Cardiac muscle cell (in vitro differentiated cells and primary cell): ENCODE results near the gene ST6GALNAC3. TPM values are rescaled to one million over a fixed set of nuclear protein-coding genes. Genes with fewer than 3 reads are reported as not detected.
"Not testable (repeated sequence)": the region's sequence is repeated elsewhere in the genome, so short reads cannot be mapped to it uniquely, and the experiment has no call there.

ENCODE experiments used
- DNase-seq, 2 donors: peaks; one replicate each; pipeline versions ENCODE4 v3.0.0 to v3.0.0-alpha.2; 2010 to 2017; ENCODE audit warnings: low read depth in 1 of 2, low spot score in 1 of 2
- H3K27ac ChIP-seq: fragments of 200-600 bp; sonication (generic); 2 replicates; pipeline ENCODE4 v1.5.1; 2016
- H3K27me3 ChIP-seq: fragments of 200-600 bp; sonication (generic); 2 replicates; pipeline ENCODE4 v1.6.0; 2016; ENCODE audit warnings: control low read depth
- H3K36me3 ChIP-seq: fragments of 200-600 bp; sonication (generic); 2 replicates; pipeline ENCODE4 v1.5.1; 2016; ENCODE audit warnings: control low read depth
- H3K4me1 ChIP-seq: fragments of 200-600 bp; sonication (generic); 2 replicates; pipeline ENCODE4 v1.8.1; 2017; ENCODE audit warnings: low read depth, mild to moderate bottlenecking, mixed run types
- H3K4me3 ChIP-seq: fragments of 200-600 bp; sonication (generic); 2 replicates; pipeline ENCODE4 v1.5.1; 2016; ENCODE audit warnings: mild to moderate bottlenecking
- H3K9me3 ChIP-seq: fragments of 200-600 bp; sonication (generic); 2 replicates; pipeline ENCODE4 v1.5.1; 2017; ENCODE audit warnings: low read depth, mild to moderate bottlenecking, control low read depth
- polyA plus RNA-seq: library from polyadenylated mRNA; unstranded; fragments of >200 nt; fragmentation: Nextera tagmentation; extraction: Ambion mirVana; gene quantifications from 2 replicates; pipeline ENCODE4 v1.2.1, GENCODE V29; 2016
- total RNA-seq: library from RNA; depleted of rRNA; stranded (reverse); fragments of >200 nt; gene quantifications from 2 replicates; pipeline ENCODE4 v1.2.3, GENCODE V29; 2016
- TF ChIP-seq, protein P1 (sequence below): IDR thresholded peaks from 2 replicates; pipeline ENCODE4 v1.5.1; 2012; ENCODE audit warnings: low read depth, mild to moderate bottlenecking, low read length

The ST6GALNAC3 gene
- total and polyA plus RNA-seq, 2 experiments from 2014 or later: 10.4 to 14.8 TPM

DNA sequence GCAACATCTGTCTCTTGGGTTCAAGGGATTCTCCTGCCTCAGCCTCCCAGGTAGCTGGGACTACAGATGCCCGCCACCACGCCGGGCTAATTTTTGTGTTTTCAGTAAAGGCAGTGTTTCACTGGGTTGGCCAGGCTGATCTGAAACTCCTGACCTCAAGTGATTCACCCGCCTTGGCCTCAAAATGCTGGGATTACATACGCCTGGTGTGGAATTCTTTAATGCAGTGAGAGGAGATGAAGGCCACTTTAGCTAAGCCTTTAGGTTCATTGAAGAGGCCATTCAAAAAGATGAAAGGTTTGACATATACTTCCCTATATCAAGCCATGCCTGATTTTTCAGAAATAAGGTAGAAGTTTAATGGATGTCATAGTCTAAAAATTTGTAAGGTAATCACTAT lies 162.7 kb downstream of the ST6GALNAC3 start:
- DNase-seq: no peak
- H3K27me3 ChIP-seq: no peaks in the 10 kb centered on the region
- H3K4me3 ChIP-seq: no peak overlapping the region
- TF ChIP-seq, protein P1, sequence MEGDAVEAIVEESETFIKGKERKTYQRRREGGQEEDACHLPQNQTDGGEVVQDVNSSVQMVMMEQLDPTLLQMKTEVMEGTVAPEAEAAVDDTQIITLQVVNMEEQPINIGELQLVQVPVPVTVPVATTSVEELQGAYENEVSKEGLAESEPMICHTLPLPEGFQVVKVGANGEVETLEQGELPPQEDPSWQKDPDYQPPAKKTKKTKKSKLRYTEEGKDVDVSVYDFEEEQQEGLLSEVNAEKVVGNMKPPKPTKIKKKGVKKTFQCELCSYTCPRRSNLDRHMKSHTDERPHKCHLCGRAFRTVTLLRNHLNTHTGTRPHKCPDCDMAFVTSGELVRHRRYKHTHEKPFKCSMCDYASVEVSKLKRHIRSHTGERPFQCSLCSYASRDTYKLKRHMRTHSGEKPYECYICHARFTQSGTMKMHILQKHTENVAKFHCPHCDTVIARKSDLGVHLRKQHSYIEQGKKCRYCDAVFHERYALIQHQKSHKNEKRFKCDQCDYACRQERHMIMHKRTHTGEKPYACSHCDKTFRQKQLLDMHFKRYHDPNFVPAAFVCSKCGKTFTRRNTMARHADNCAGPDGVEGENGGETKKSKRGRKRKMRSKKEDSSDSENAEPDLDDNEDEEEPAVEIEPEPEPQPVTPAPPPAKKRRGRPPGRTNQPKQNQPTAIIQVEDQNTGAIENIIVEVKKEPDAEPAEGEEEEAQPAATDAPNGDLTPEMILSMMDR: no peak
- no peaks in the 10 kb centered on the region for H3K36me3 ChIP-seq
- no peaks in the 10 kb centered on the region for H3K4me1 ChIP-seq
- no peaks in the 10 kb centered on the region for H3K9me3 ChIP-seq
- H3K27ac ChIP-seq: no peak overlapping the region

DNA sequence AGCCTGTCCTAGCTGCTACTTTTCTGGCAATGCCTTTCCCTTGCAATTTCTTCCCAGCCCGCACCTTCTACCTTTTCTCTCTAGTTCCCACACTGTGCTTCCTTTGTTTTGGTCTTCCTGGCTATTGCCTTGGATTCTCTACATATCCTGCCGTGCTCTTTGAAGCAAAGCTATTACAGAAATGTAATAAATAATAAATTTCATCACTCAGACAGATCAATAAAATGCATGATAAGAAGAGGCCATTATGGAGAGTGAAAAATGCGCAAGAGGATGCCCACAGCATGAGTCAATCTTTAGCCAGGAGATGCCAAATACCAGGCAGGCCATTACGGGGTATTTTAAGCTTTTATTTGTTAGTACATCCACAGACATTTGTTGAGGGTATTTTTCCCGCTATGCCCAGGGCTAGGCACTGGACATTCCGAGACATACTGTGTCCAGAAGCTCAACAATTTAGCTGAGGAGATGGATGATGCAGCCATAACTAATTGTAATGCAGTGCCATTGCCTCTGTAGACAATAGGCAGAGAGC lies 163.6 kb downstream of the ST6GALNAC3 start:
- no peaks in the 10 kb centered on the region for H3K4me1 ChIP-seq
- no peaks in the 10 kb centered on the region for H3K27me3 ChIP-seq
- no peak overlapping the region for H3K4me3 ChIP-seq
- H3K9me3 ChIP-seq: no peaks in the 10 kb centered on the region
- H3K36me3 ChIP-seq: no peaks in the 10 kb centered on the region
- TF ChIP-seq, protein P1: no peak
- no peak for DNase-seq
- H3K27ac ChIP-seq: no peak overlapping the region

DNA sequence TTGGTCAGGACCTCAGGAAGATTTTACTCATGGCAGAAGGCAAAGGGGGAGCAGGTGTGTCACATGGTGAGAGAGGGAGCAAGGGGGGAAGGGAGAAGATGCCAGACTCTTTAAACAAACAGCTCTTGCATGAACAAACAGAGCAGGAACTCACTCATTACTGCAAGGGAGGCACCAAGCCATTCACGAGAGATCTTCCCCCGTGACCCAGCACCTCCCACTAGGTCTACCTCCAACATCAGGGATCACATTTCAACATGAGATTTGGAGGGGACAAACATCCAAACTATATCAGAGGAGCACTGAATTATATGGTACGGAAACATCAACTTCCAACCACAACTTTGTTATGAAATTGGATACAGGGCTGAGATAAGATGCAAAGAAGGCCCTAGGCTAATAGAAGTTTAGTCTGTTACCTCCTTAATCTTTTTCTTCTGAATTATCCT lies 164.9 kb downstream of the ST6GALNAC3 start:
- TF ChIP-seq, protein P1: no peak
- Histone ChIP-seq H3K27ac (no peak overlapping the region), H3K4me1 (no peaks in the 10 kb centered on the region), H3K27me3 (no peaks in the 10 kb centered on the region), H3K4me3 (no peak overlapping the region), H3K9me3 (no peaks in the 10 kb centered on the region), H3K36me3 (no peaks in the 10 kb centered on the region)
- no peak for DNase-seq

DNA sequence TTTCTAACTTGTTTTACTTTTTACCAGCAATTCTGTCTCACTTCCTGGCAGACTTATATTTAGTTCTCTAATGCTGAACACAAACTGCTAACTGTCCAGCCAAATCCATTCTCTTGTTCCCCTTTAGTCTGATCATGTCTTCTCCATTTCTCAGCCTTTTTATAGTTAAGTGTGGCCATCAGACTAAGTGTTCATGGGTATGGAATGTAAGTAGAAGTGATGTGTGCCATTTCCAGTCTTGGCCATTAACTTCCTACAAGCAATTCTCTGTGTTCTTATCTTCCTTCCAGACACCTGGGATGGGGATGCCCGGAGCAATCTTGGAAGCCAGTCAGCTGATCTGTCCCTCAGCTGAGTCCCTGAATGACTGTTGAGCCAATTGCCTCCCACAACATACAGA lies 165.8 kb downstream of the ST6GALNAC3 start:
- H3K27ac ChIP-seq: no peak overlapping the region
- H3K9me3 ChIP-seq: no peaks in the 10 kb centered on the region
- DNase-seq: no peak
- no peaks in the 10 kb centered on the region for H3K36me3 ChIP-seq
- no peaks in the 10 kb centered on the region for H3K27me3 ChIP-seq
- no peaks in the 10 kb centered on the region for H3K4me1 ChIP-seq
- no peak overlapping the region for H3K4me3 ChIP-seq
- TF ChIP-seq, protein P1: no peak

DNA sequence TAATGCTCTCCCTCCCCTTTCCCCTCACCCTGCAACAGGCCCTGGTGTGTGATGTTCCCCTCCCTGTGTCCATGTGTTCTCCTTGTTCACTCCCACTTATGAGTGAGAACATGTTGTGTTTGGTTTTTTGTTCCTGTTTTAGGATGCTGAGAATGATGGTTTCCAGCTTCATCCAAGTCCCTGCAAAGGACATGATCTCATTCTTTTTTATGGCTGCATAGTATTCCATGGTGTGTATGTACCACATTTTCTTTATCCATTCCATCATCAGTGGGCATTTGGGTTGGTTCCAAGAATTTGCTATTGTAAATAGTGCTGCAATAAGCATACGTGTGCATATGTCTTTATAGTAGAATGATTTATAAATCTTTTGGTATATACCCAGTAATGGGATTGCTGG lies 168.0 kb downstream of the ST6GALNAC3 start:
- DNase-seq: not testable (repeated sequence)

DNA sequence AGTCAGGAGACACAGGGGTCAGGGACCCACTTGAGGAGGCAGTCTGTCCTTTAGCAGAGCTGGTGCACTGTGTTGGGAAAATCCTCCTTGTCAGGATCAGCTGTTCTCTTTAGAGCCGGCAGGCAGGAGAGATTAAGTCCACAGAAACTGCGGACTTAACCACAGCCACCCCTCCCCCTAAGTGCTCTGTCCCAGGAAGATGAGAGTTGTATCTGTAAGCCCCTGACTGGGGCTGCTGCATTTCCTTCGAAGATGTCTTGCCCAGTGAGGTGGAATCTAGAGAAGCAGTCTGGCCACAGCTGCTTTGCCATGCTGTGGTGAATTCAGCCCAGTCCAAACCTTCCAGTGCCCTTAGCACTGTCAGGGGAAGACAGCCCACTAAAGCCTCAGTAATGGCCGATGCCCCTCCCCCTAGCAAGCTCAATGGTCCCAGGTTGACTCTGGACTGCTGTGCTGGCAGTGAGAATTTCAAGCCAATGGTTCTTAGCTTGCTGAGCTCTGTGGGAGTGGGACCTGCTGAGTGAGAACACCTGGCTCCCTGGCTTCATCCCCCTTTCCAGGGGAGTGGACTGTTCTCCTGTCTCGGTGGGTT lies 172.8 kb downstream of the ST6GALNAC3 start:
- no peaks in the 10 kb centered on the region for H3K9me3 ChIP-seq
- peak overlapping the region; percentile 84 for H3K27ac ChIP-seq
- peak in 1 of 2 donors; percentile 55 for DNase-seq
- H3K4me1 ChIP-seq: peaks cover 40% of the 10 kb centered on the region
- H3K27me3 ChIP-seq: no peaks in the 10 kb centered on the region
- no peaks in the 10 kb centered on the region for H3K36me3 ChIP-seq
- TF ChIP-seq, protein P1: no peak
- no peak overlapping the region for H3K4me3 ChIP-seq

More for the DNA sequence above, 168.0 kb downstream of the ST6GALNAC3 start:
- not testable (repeated sequence) for H3K9me3 ChIP-seq, H3K4me3 ChIP-seq, H3K27ac ChIP-seq, H3K27me3 ChIP-seq, H3K36me3 ChIP-seq
- peaks cover 13% of the 10 kb centered on the region for H3K4me1 ChIP-seq
